HepG2 (cell line): ENCODE data around the gene RGS7. TPM values are rescaled to one million over a fixed set of nuclear protein-coding genes. Genes with fewer than 3 reads are reported as not detected.

ENCODE experiments used
- ATAC-seq: fragments of 200-7000 bp; cut with Tn5 transposase; 3 replicates; pipeline ENCODE4 v1.9.1; 2020; ENCODE audit warnings: mild to moderate bottlenecking, moderate library complexity
- BruUV-seq: library from RNA; stranded (reverse); fragments of 400-500 nt; replicated peaks from 2 replicates; lab custom pipeline; 2021; lab: Mats Ljungman, UMichigan
- CTCF ChIA-PET: fragments of 300-600 bp; formaldehyde crosslinking; extraction: SDS; loops from one replicate; lab custom pipeline; 2021; ENCODE audit warnings: low total read pairs, inconsistent platforms, low intra/inter-chr PET ratio; lab: Yijun Ruan, JAX
- POLR2A ChIA-PET: fragments of 350-600 bp; sonication (Branson Sonifier 250); formaldehyde crosslinking; loops from one replicate; lab custom pipeline; 2020; ENCODE audit warnings: antibody characterized with exemption, inconsistent platforms; lab: Yijun Ruan, JAX
- DNase-seq: peaks from one replicate; pipeline ENCODE4 v3.0.0-alpha.2; 2015; ENCODE audit warnings: low spot score
- FAIRE-seq: peaks from 3 replicates; lab custom pipeline; 2011; peaks lifted over from hg19 to GRCh38; lab: Jason Lieb, UNC
- H2AFZ ChIP-seq: one replicate; pipeline ENCODE4 v1.6.1; 2011; ENCODE audit warnings: low read length, inconsistent platforms
- H3K27ac ChIP-seq: fragments of 300-600 bp; 3 replicates; pipeline ENCODE4 v1.8.0; 2011; ENCODE audit warnings: mixed run types, mild to moderate bottlenecking, mixed read lengths, low read length, inconsistent platforms; ENCODE audit not compliant: insufficient read depth; ENCODE audit errors: extremely low read length
- H3K27me3 ChIP-seq, 2 experiments: fragments of 200-600 bp in 1 of 2; 2 replicates in 1 of 2; 3 replicates in 1 of 2; pipeline versions ENCODE4 v1.6.0 to v1.8.0; 2011; ENCODE audit warnings: low read length in 2 of 2, mild to moderate bottlenecking in 2 of 2, moderate library complexity in 2 of 2, inconsistent platforms in 1 of 2; ENCODE audit not compliant: insufficient read depth in 2 of 2, control insufficient read depth in 1 of 2
- H3K36me3 ChIP-seq, 2 experiments: fragments of 200-600 bp in 1 of 2; replicated peaks in 1 of 2; 2 replicates in 1 of 2; 3 replicates in 1 of 2; pipeline versions ENCODE4 v1.5.1 to v1.8.0; 2011; ENCODE audit warnings: low read length in 2 of 2, inconsistent platforms in 1 of 2; ENCODE audit not compliant: insufficient read depth in 2 of 2, control insufficient read depth in 1 of 2
- H3K4me1 ChIP-seq: 2 replicates; pipeline ENCODE4 v1.5.1; 2012; ENCODE audit warnings: low read length, inconsistent platforms; ENCODE audit not compliant: insufficient read depth
- H3K4me2 ChIP-seq: 2 replicates; pipeline ENCODE4 v1.6.0; 2011; ENCODE audit warnings: low read depth, low read length, inconsistent platforms
- H3K4me3 ChIP-seq, 3 experiments: fragments of 200-600 bp in 1 of 3; sonication (generic), shearing (Covaris generic) in 1 of 3; replicated peaks in 1 of 3; 2 replicates each; pipeline ENCODE4 v1.5.1; 2011 to 2016; ENCODE audit warnings: low read length in 3 of 3, inconsistent platforms in 2 of 3, low read depth in 2 of 3, mild to moderate bottlenecking in 2 of 3, control low read depth in 1 of 3, mixed read lengths in 1 of 3; ENCODE audit not compliant: insufficient read depth in 1 of 3
- H3K79me2 ChIP-seq: one replicate; pipeline ENCODE4 v1.6.1; 2011; ENCODE audit warnings: low read length, inconsistent platforms; ENCODE audit not compliant: insufficient read depth
- H3K9ac ChIP-seq: 2 replicates; pipeline ENCODE4 v1.6.0; 2011; ENCODE audit warnings: mild to moderate bottlenecking, low read depth, low read length, inconsistent platforms; ENCODE audit not compliant: insufficient read depth
- H3K9me3 ChIP-seq: 2 replicates; pipeline ENCODE4 v1.5.1; 2012; ENCODE audit warnings: mild to moderate bottlenecking, low read length
- H4K20me1 ChIP-seq: 2 replicates; pipeline ENCODE4 v1.6.0; 2011; ENCODE audit warnings: inconsistent platforms, mild to moderate bottlenecking, low read length, moderate library complexity; ENCODE audit not compliant: insufficient read depth
- GZF1 ChIP-seq: sonication (generic); formaldehyde crosslinking; IDR thresholded peaks from 2 replicates; pipeline ENCODE4 v1.5.1; 2020; ENCODE audit warnings: mild to moderate bottlenecking, missing genetic modification reagents
- NR0B2 ChIP-seq: sonication (generic); formaldehyde crosslinking; IDR thresholded peaks from 2 replicates; pipeline ENCODE4 v1.4.0; 2020; ENCODE audit warnings: mild to moderate bottlenecking, missing genetic modification reagents
- PPARG ChIP-seq: conservative IDR thresholded peaks from 2 replicates; pipeline ENCODE4 v1.6.1; 2016; ENCODE audit warnings: missing biosample characterization, missing genetic modification reagents
- RCOR2 ChIP-seq: IDR thresholded peaks from 2 replicates; pipeline ENCODE4 v1.6.1; 2016; ENCODE audit warnings: missing biosample characterization, missing genetic modification reagents
- ZNF18 ChIP-seq: sonication (generic); formaldehyde crosslinking; IDR thresholded peaks from 2 replicates; pipeline ENCODE4 v1.8.0; 2022; ENCODE audit warnings: mild to moderate bottlenecking, missing genetic modification reagents; ENCODE audit not compliant: insufficient replicate concordance
- ZNF207 ChIP-seq: fragments of 450-650 bp; IDR thresholded peaks from 2 replicates; pipeline ENCODE4 v1.6.1; 2016; ENCODE audit warnings: antibody characterized with exemption, borderline replicate concordance
- ZNF441 ChIP-seq: sonication (generic); formaldehyde crosslinking; IDR thresholded peaks from 2 replicates; pipeline ENCODE4 v1.7.0; 2021; ENCODE audit warnings: missing genetic modification reagents, borderline replicate concordance
- ZNF496 ChIP-seq: sonication (generic); formaldehyde crosslinking; IDR thresholded peaks from 2 replicates; pipeline ENCODE4 v1.8.1; 2023; ENCODE audit warnings: mild to moderate bottlenecking, moderate library complexity, missing genetic modification reagents; ENCODE audit not compliant: insufficient replicate concordance
- ZNF598 ChIP-seq: sonication (generic); formaldehyde crosslinking; IDR thresholded peaks from 2 replicates; pipeline ENCODE4 v1.5.1; 2020; ENCODE audit warnings: mild to moderate bottlenecking, missing genetic modification reagents, borderline replicate concordance
- ZNF737 ChIP-seq: sonication (generic); formaldehyde crosslinking; IDR thresholded peaks from 2 replicates; pipeline ENCODE4 v1.5.0; 2020; ENCODE audit warnings: missing genetic modification reagents, mild to moderate bottlenecking, borderline replicate concordance
- ZNF891 ChIP-seq: sonication (generic); formaldehyde crosslinking; IDR thresholded peaks from 2 replicates; pipeline ENCODE4 v1.5.0; 2020; ENCODE audit warnings: mild to moderate bottlenecking, missing genetic modification reagents
- WGBS: methylation state at CpG from one replicate; pipeline ENCODE4 v1.1.6; 2017; ENCODE audit warnings: low lambda C conversion rate; 5-methylcytosine and 5-hydroxymethylcytosine counted together
- in situ Hi-C: cut with HindIII; loops from 2 replicates; pipeline ENCODE4 v1.10.0; 2017; ENCODE audit warnings: low pct_unique_long_range_greater_than_20kb; ENCODE audit not compliant: extremely low pct_ligation_motif_present
- intact Hi-C: fragments of 100-400 bp; cut with micrococcal nuclease; formaldehyde crosslinking; loops from one replicate; pipeline ENCODE4 v1.10.0; 2022; ENCODE audit not compliant: unreplicated experiment
- polyA plus RNA-seq, 8 experiments: library from polyadenylated mRNA; depleted of rRNA in 3 of 8; stranded (reverse) in 7 of 8; unstranded in 1 of 8; fragments of >200 nt; fragmentation: Illumina TruSeq in 4 of 8; extraction: Trizol in 4 of 8; gene quantifications; 2 replicates each; pipeline versions ENCODE4 v1.2.1 to v1.2.3, GENCODE V29; 2011 to 2016; ENCODE audit warnings: low read depth in 4 of 8, missing spikeins in 1 of 8, mixed read lengths in 1 of 8; ENCODE audit not compliant: insufficient read depth in 1 of 8
- total RNA-seq, 5 experiments: library from RNA; depleted of rRNA; stranded (reverse); fragments of >200 nt; fragmentation: Illumina TruSeq; extraction: Trizol; gene quantifications; 2 replicates each; pipeline ENCODE4 v1.2.3, GENCODE V29; 2016; ENCODE audit warnings: low read depth in 1 of 5
- TF ChIP-seq, protein P1 (sequence below), 2 experiments: sonication (generic) in 1 of 2; formaldehyde crosslinking in 1 of 2; IDR thresholded peaks; 2 replicates each; pipeline versions ENCODE4 v1.4.0 to v1.6.1; 2018 to 2020; ENCODE audit warnings: missing genetic modification reagents in 2 of 2, borderline replicate concordance in 1 of 2, low read depth in 1 of 2, mild to moderate bottlenecking in 1 of 2, missing biosample characterization in 1 of 2
- TF ChIP-seq, protein P2 (sequence below): sonication (generic); formaldehyde crosslinking; IDR thresholded peaks from 2 replicates; pipeline ENCODE4 v1.5.1; 2020; ENCODE audit warnings: missing genetic modification reagents, mild to moderate bottlenecking, borderline replicate concordance

Gene RGS7
- total and polyA plus RNA-seq, 2 of the 13 experiments (the other 11 are each of a cell fraction or from before 2014, with no cell fraction given), result not detected

DNA sequence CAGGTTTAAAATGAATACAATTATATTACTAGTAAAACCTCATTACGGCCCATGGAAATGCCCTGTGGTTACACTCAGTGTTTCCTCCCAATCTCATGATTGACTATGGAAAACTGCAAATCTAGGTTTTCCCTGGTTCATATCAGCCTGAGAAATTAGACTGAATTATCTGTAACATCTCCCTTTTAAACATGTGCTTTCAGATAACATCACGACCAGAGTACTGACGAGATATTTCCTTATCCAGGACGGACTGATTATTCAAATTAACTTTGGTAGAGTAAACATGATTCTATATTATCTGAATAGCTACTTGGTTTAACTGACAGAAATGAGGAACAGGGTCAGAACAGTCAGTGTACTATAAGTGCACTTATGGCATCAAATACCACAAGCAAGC is 82.3 kb downstream of the RGS7 start:
- no peaks in the 10 kb centered on the region for H3K27me3 ChIP-seq
- no peaks in the 10 kb centered on the region for H3K36me3 ChIP-seq
- ChIA-PET CTCF (no interaction called here), POLR2A (no interaction called here)
- no peak overlapping the region for H3K27ac ChIP-seq
- in situ Hi-C loops, result no loop called here
- ATAC-seq, result no peak
- WGBS, result 0% methylated on average over 4 of the region's 4 CpGs
- no peaks in the 10 kb centered on the region for H4K20me1 ChIP-seq
- no peaks in the 10 kb centered on the region for H3K4me1 ChIP-seq
- H3K9ac ChIP-seq, result no peak overlapping the region
- no peak overlapping the region for H2AFZ ChIP-seq
- H3K4me3 ChIP-seq, result no peak overlapping the region
- no peak for FAIRE-seq
- H3K79me2 ChIP-seq, result no peaks in the 10 kb centered on the region
- no peak for TF ChIP-seq ZNF598 (CRISPR knock-in tag)
- no peak for TF ChIP-seq PPARG (CRISPR knock-in tag)
- no peak for TF ChIP-seq ZNF441 (CRISPR knock-in tag)
- TF ChIP-seq RCOR2 (CRISPR knock-in tag), result no peak
- peaks cover 39% of the 10 kb centered on the region for H3K9me3 ChIP-seq
- BruUV-seq, result no TSS peak
- H3K4me2 ChIP-seq, result no peak overlapping the region
- intact Hi-C loops, result no loop called here
- no peak for DNase-seq

- H3K4me3 ChIP-seq, result no peak overlapping the region
- no peak overlapping the region for H3K9ac ChIP-seq
- FAIRE-seq (no peak), ATAC-seq (no peak), DNase-seq (no peak)
- H2AFZ ChIP-seq, result no peak overlapping the region
- in situ Hi-C loops (no loop called here), intact Hi-C loops (no loop called here)
- no peak overlapping the region for H3K27ac ChIP-seq
- POLR2A ChIA-PET, result no interaction called here
- H3K36me3 ChIP-seq, result no peaks in the 10 kb centered on the region
- BruUV-seq, result no TSS peak
- H3K4me2 ChIP-seq, result no peak overlapping the region
- CTCF ChIA-PET, result no interaction called here
- H3K9me3 ChIP-seq, result peaks cover 30% of the 10 kb centered on the region; the same call in 1 of the 2 replicates
- H4K20me1 ChIP-seq, result no peaks in the 10 kb centered on the region
- no peaks in the 10 kb centered on the region for H3K27me3 ChIP-seq
- no peaks in the 10 kb centered on the region for H3K79me2 ChIP-seq
- H3K4me1 ChIP-seq, result no peaks in the 10 kb centered on the region
- TF ChIP-seq, protein P1, sequence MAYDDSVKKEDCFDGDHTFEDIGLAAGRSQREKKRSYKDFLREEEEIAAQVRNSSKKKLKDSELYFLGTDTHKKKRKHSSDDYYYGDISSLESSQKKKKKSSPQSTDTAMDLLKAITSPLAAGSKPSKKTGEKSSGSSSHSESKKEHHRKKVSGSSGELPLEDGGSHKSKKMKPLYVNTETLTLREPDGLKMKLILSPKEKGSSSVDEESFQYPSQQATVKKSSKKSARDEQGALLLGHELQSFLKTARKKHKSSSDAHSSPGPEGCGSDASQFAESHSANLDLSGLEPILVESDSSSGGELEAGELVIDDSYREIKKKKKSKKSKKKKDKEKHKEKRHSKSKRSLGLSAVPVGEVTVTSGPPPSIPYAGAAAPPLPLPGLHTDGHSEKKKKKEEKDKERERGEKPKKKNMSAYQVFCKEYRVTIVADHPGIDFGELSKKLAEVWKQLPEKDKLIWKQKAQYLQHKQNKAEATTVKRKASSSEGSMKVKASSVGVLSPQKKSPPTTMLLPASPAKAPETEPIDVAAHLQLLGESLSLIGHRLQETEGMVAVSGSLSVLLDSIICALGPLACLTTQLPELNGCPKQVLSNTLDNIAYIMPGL (CRISPR knock-in tag; IDR thresholded peaks at IDR 0.05; ENCODE audit: borderline replicate concordance in 1 of 2, low read depth in 1 of 2), result no peak
- TF ChIP-seq, protein P2, sequence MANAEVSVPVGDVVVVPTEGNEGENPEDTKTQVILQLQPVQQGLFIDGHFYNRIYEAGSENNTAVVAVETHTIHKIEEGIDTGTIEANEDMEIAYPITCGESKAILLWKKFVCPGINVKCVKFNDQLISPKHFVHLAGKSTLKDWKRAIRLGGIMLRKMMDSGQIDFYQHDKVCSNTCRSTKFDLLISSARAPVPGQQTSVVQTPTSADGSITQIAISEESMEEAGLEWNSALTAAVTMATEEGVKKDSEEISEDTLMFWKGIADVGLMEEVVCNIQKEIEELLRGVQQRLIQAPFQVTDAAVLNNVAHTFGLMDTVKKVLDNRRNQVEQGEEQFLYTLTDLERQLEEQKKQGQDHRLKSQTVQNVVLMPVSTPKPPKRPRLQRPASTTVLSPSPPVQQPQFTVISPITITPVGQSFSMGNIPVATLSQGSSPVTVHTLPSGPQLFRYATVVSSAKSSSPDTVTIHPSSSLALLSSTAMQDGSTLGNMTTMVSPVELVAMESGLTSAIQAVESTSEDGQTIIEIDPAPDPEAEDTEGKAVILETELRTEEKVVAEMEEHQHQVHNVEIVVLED, result no peak
- TF ChIP-seq ZNF737, result no peak
- TF ChIP-seq GZF1 (CRISPR knock-in tag), result no peak
- no peak for TF ChIP-seq ZNF207
- TF ChIP-seq ZNF18 (CRISPR knock-in tag), result no peak
- TF ChIP-seq ZNF891, result no peak
- TF ChIP-seq ZNF496 (CRISPR knock-in tag), result no peak
- TF ChIP-seq NR0B2 (CRISPR knock-in tag), result no peak
Observed at GRCh38 chr1:241272828-241273227, 84.2 kb downstream of the RGS7 start.
